Measurements from ENCODE around the gene RAD23A. TPM values are rescaled to one million over a fixed set of nuclear protein-coding genes. Genes with fewer than 3 reads are reported as not detected.
"Not testable (repeated sequence)": the region's sequence is repeated elsewhere in the genome, so short reads cannot be mapped to it uniquely, and the experiment has no call there.

The RAD23A gene
- total RNA-seq, 1 donor from 2014 or later = 42.5 TPM

DNA sequence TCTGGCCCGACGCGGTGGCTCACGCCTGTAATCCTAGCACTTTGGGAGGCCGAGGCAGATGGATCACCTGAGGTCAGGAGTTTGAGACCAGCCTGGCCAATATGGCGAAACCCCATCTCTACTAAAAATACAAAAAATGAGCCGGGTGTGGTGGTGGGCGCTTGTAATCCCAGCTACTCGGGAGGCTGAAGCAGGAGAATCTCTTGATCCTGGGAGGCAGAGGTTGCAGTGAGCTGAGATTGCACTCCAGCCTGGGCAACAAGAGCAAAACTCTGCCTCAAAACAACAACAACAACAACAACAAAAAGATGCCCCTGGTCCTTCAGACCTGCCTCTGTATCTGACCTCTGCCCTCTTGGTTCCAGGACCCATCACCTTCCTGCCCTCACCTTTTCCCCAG, 9.9 kb downstream of the RAD23A start:
- DNase-seq = not testable (repeated sequence)

DNA sequence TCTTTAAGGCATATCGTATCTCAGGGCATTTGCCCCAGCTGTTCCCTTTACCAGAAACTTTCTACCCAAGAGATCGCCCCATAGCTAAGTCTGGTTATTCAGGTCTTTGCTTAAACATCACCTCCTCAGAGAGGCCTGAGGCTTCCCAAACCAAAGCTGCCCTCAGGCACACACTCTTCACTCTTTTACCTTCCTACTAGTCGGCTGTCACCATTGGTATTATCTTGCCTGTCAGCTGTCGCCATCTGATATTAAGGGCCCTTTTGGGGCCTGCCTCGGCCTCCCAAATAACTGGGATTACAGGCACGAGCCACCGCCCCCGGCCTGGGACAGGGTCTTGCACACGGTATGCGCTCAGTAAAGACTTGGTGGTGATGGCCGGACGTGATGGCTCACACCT, 10.3 kb downstream of the RAD23A start:
- no peak for DNase-seq

DNA sequence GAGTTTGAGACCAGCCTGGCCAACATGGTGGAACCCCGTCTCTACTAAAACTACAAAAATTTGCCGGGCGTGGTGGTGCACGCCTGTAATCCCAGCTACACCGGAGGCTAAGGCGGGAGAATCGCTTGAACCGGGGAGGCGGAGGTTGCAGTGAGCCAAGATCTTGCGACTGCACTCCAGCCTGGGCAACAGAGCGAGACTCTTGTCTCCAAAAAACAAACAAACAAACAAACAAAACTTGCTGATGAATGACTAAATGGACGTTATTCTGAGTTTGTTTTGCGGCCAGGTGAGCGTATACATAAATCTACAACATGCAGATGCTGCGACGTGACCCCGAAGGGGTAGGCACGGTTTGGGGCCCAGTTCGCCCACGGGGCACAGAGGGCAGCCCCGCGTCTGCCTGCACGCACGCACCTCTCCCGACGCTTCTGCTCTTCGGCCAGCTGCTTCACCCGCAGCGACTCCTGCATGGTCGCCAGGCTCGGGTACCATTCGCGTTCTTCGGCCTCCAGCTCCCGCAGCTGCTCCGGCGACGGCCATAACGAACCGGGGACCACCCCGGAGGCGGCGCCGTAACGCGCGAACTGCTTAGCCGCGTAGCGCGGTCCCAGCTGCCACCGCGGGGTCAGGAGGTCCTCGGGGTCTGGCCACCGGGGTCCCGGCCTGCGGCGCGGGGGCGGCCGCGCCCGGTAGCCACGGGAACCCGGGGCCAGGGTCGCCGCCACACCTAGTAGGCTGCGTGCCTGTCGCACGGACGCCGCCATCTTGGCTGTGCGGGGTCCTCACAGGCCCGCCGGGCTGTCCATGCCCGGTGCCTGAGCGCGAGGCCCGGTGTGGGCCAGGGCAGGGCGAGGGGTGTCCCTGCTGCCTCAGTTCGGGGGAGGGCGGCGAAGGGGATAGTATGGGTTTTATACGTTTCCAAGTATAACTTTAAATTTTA, 11.1 kb downstream of the RAD23A start, which contains the start of gene GADD45GIP1:
Gene GADD45GIP1 (minus strand): TSS at position 778 of the 943 bp plus-strand sequence. CDS start 11 bp downstream, at position 767.
- peak; percentile 77 for DNase-seq

DNA sequence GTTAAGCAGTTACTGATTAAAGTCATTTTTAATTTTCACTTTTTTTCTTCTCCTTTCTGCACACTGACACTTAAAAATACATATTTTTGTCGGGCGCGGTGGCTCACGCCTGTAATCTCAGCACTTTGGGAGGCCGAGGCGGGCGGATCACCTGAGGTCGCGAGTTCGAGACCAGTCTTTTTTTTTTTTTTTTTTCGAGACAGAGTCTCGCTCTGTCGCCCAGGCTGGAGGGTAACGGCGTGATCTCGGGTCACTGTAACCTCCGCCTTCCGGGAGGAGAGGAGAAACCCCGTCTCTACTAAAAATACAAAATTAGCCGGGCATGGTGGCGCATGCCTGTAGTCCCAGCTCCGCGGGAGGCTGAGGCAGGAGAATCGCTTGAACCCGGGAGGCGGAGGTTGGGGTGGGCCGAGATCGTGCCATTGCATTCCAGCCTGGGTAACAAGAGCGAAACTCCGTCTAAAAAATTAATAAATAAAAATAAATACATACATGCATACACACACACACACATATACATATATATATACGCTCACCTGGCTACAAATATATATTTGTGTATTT, 11.8 kb downstream of the RAD23A start:
- not testable (repeated sequence) for DNase-seq

DNA sequence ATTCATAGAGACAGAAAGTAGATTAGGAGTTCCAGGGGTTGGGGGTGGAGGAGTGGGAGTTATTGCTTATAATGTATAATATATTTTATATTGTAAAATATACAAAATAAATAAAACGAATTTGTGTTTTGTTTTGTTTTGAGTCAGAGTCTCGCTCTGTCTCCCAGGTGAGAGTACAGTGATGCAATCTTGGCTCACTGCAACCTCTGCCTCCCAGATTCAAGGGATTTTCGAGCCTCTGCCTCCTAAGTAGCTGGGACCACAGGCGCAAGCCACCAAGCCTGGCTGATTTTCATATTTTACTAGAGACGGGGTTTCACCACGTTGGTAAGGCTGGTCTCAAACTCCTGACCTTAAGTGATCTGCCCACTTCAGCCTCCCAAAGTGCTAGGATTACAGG, 13.8 kb downstream of the RAD23A start:
- DNase-seq = no peak

DNA sequence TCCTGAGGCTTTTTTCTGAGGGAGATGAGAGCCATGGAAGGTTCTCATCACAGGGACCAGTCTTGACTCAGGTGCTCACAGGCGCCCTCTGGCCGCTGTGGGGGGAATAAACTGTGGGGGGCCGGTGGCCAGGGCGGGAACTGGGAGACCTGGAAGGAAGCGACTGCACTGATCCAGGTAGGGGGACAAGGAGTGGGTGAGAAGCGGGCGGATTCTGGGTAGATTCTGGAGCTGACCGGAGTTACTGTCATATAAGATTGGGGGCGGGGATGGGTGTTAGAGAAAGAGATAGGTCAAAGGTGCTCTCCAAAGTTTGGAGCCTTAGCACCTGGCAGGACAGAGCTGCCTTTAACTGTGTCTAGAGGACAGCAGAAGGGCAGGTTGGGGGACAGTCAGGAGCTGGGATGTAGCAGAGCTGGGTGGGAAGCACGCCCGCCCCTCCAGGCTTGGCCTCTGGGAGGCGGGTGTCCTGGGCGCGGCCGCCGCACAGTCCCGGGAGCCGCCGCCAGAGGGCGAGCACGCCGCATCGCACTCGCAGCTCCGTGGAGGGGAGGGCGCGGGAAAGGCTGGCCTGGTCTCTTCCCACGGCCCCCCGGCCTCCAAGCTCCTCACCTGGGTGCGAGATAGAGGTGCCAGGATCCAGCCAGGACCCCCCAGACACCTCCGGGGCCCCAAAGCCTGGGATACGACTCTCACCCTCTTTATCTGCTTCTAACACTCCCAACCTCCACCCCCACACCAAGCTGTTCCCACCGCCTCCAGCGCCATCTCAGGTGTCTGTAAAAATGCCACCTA, 19.6 kb downstream of the RAD23A start:
- DNase-seq = peak; percentile 40

- no peak for DNase-seq
These were observed 20.1 kb downstream of the RAD23A start for GRCh38 chr19:12965812-12966135.

- DNase-seq = no peak
These were observed 22.2 kb downstream of the RAD23A start for GRCh38 chr19:12967907-12968306.

GRCh38 chr19:12969292-12969988, 23.8 kb downstream of the RAD23A start, which contains the start of gene DAND5:
DAND5 (plus strand) TSS chr19:12969576; CDS start chr19:12969661, 85 bp downstream.
- no peak for DNase-seq

DNA sequence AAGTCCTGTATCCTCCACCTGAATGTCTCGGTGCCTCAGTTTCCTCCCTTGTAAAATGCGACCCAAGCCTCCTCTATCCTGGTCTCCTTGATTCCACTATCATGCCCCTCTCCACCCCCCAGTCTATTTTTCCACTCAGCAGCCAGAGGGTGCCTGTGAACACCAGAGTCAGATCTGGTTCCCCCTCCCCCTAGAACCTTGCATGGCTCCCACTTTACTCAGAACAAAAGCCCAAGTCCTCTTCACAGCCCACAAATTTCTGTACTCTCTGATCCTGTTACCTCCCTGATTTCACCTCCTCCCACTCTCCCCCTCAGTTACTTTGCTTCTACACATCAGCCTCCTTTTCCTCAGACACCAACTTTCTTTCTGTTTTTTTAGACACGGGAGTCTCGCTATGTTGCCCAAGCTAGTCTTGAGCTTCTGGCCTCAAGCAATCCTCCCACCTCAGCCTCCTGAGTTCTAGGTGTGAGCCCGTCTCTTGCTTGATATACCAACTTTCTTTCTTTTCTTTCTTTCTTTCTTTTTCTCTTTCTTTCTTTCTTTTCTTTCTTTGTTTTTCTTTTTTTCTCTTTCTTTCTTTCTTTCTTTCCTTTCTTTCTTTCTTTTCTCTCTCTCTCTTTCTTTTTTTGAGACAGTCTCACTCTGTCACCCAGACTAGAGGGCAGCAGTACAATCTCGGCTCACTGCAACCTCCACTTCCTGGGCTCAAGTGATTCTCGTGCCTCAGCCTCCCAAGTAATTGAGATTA, 24.6 kb downstream of the RAD23A start:
- DNase-seq = no peak

- no peak for DNase-seq
These were observed 27.6 kb downstream of the RAD23A start for GRCh38 chr19:12973236-12973635.

DNA sequence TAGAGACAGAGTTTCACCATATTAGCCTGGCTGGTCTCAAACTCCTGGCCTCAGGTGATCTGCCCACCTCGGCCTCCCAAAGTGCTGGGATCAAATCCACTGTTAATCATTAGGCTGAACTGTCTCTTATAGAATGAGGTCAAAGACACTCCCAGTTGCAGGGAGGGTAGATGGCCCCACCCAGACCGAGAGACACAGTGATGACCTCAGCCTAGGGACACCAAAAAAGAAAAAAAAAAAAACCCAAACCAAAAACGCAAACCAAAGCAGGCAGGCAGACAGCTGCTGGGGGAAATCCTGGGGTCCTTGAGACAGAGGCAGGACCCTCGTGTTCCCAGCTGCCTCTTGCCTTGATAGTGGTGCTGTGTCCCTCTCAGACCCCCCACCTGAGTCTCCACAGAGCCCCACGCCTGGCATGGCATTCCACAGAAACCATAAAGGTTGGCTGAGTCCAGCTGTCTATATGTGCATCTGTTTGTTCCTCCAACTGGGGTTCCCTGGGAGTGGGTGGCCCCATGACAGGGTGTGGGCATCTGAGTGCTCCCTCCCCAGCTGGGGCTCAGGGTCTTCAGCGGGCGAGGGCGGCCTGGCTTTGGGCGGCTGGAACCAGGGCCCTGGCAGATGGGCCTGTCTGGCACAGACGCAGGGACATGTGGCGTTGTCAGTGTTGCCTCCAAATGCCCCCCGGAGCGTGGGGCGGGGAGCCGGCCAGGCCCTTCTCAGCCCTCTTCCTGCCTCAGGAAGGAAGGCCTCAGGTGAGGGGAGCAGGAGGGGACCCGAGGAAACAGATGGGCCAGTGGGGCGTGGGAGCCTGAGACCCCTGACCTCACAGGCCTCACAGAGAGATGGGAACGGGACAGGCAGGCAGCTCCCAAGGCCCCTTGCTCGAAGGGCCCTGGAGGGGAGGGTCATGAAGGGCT, 28.9 kb downstream of the RAD23A start:
- DNase-seq = no peak

GRCh38 chr19:12975221-12975741, 29.6 kb downstream of the RAD23A start:
- no peak for DNase-seq

GRCh38 chr19:12976109-12976508, 30.4 kb downstream of the RAD23A start:
- DNase-seq = not testable (repeated sequence)

DNA sequence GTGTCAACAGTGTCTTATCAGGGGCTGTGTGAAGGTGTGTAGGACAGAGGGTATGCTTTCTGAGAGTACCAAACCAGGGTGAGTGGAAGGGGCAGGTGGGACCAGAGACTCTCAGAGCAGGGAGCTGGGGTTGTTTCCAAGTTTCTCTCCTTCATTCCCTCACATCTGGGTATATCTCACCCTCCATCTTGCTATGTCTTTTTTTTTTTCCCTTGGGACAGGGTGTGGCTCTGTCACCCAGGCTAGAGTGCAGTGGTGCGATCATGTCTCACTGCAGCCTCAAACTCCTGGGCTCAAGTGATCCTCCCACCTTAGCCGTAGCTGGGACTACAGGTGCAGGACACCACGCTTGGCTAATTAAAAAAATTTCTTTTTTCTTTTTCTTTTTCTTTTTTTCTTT, 34.3 kb downstream of the RAD23A start:
- DNase-seq = no peak

DNA sequence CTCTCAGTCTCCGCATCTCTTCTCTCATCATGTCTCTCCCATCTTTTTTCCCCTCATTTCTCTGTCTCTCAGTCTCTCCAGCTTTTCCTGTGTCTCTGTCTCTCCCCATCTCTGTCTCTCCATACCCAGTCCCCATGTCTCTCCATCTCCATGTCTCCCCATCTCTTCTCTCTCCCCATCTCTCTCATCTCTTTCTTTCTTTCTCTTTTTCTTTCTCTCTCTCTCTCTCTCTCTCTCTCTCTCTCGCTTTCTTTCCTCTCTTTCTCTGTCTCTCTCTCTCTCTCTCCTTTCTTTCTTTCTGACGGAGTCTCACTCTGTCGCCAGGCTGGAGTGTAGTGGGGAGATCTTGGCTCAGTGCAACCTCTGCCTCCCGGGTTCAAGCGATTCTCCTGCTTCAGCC, 37.0 kb downstream of the RAD23A start:
- no peak for DNase-seq

GRCh38 chr19:12983091-12983490, 37.4 kb downstream of the RAD23A start:
- DNase-seq = no peak

DNA sequence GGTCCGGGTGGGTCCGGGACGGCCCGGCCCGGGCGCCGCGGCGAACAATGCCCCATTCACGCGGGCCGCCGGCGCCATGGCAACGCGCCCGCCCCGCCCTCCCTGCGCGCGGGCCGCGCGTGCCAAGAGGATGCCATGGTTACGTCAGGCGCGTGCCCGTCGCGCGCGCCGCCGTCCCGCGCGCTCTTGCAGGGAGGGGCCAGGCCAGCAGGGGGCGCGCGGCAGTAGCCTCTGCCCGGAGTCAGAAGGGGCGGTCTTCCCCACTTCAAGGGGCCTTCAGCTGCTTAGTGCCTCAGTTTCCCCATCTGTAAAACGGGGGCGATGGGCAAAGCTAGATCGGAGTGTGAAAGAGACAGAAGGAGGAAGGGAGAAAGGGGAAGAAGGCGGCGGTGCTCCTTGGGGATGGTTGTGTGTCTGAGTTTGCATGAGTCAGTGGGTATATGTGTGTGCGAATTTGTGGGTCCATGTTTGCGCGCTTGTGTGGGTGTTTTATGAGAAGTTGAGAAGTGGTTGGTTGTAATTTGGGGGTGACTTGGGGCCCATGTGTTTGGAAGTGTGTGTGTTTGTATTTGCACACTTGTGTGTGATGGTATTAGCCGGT, 38.0 kb downstream of the RAD23A start:
- DNase-seq = peak; percentile 88

GRCh38 chr19:12984143-12984627, 38.5 kb downstream of the RAD23A start:
- no peak for DNase-seq

Measured in skin of body (tissue), 2 donors.